Measurements from ENCODE around the gene LCLAT1. TPM values are rescaled to one million over a fixed set of nuclear protein-coding genes. Genes with fewer than 3 reads are reported as not detected.

The LCLAT1 gene
- total RNA-seq, 1 donor from 2014 or later: 27.7 TPM

DNA sequence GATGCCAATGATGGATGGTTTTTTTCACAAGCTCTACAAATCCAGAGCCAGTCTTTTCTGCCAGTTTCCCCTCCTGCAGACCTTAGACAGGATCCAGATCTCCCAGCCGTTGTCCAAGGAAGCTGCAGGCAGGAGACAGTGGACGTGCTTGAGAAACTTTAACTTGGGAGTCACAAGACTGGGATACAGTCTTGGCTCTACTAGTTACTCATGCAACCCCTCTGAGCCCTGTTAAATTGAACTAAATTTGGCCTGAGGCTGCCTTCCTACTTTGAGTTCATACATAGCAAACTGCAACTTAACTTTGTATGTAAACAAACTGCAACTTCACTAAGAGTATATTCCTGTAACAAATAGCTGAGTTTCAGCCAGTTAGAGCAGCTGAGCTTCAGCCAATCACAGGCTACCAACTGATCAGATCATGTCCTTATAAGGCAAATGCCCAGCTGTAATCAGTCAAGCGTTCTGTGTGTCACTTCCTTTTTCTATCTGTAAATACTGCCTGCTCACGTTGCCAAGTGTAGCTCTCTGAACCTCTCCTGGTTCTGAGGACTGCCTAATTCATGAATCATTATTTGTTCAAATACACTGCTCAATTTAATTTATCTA lies 219.3 kb downstream of the LCLAT1 start:
- Mint-ChIP-seq H3K27me3 (ENCODE audit: low read depth) (no peaks in the 10 kb centered on the region), H3K4me1 (no peaks in the 10 kb centered on the region), H3K9me3 (peaks cover 13% of the 10 kb centered on the region), H3K36me3 (ENCODE audit: low read depth) (peaks cover 7% of the 10 kb centered on the region), H3K4me3 (no peak overlapping the region), H3K27ac (ENCODE audit: unreplicated experiment) (no peak overlapping the region)
- TF ChIP-seq, protein P1, sequence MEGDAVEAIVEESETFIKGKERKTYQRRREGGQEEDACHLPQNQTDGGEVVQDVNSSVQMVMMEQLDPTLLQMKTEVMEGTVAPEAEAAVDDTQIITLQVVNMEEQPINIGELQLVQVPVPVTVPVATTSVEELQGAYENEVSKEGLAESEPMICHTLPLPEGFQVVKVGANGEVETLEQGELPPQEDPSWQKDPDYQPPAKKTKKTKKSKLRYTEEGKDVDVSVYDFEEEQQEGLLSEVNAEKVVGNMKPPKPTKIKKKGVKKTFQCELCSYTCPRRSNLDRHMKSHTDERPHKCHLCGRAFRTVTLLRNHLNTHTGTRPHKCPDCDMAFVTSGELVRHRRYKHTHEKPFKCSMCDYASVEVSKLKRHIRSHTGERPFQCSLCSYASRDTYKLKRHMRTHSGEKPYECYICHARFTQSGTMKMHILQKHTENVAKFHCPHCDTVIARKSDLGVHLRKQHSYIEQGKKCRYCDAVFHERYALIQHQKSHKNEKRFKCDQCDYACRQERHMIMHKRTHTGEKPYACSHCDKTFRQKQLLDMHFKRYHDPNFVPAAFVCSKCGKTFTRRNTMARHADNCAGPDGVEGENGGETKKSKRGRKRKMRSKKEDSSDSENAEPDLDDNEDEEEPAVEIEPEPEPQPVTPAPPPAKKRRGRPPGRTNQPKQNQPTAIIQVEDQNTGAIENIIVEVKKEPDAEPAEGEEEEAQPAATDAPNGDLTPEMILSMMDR (conservative IDR thresholded peaks at IDR 0.05): no peak
- DNase-seq (ENCODE audit: low read depth, low spot score): no peak

DNA sequence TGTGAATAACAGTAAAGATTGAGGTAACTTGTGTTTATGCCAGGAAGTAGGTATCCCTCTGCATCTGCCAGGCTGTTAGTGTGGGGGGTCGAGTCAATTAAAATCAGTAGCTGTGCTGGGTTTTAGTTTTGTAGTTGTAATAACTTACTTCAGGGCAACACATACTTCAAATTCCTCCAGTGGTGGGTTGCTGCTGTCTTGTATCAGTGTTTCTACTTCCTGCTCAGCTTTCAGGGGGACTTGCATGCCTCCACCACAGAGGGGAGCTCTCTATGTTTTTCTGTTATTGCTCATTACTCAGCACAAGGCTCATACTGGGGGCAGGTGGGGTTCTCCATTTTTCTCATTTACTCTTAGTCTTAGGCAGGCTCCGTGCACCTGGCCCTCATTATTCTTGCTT lies 223.4 kb downstream of the LCLAT1 start:
- Mint-ChIP-seq H3K4me1 (no peaks in the 10 kb centered on the region), H3K9me3 (peaks cover 19% of the 10 kb centered on the region), H3K36me3 (ENCODE audit: low read depth) (peaks cover 7% of the 10 kb centered on the region), H3K27me3 (ENCODE audit: low read depth) (no peaks in the 10 kb centered on the region), H3K27ac (ENCODE audit: unreplicated experiment) (no peak overlapping the region), H3K4me3 (no peak overlapping the region)
- TF ChIP-seq, protein P1 (conservative IDR thresholded peaks at IDR 0.05): no peak
- DNase-seq (ENCODE audit: low read depth, low spot score): no peak

DNA sequence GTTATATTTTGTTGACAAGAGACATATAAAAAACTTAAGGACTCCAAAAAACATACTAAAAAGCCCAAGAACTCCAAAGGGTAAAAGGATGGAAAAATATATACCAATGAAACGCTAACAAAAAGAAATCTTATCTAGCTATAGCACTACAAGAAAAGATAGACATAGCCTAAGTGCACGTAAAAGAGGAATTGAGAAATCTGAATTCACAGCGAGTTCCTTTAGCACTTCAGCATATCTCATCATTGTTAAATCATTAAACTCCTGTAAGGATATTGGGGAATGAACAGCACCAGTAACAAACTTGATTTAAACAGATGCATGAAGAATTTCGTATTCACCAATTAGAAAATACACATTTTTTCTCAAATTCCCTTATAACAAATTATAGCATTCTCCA lies 226.1 kb downstream of the LCLAT1 start:
- no peak for DNase-seq (ENCODE audit: low read depth, low spot score)
- Mint-ChIP-seq H3K36me3 (ENCODE audit: low read depth) (peaks cover 7% of the 10 kb centered on the region), H3K4me3 (no peak overlapping the region), H3K9me3 (peaks cover 16% of the 10 kb centered on the region), H3K27me3 (ENCODE audit: low read depth) (no peaks in the 10 kb centered on the region), H3K27ac (ENCODE audit: unreplicated experiment) (no peak overlapping the region), H3K4me1 (no peaks in the 10 kb centered on the region)
- TF ChIP-seq, protein P1 (conservative IDR thresholded peaks at IDR 0.05): no peak

DNA sequence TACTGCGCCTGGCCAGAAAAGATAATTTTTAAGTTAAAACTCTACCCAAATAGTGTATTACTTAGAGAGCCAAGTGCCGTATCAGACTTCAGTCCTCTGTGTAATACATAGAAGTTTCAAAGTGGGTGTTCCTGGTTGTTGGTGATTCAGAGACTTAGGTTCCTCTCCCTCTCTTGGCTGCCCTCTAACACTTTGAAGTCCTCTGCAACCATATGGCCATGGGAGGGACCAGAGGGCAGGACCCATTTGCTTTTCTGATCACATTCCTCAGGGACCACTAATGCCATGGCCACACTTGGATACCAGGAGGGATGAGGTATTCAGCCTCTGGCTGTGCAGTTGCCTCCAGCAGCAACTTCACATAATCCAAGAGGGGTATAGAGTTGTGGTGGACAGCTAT lies 228.7 kb downstream of the LCLAT1 start:
- H3K27ac Mint-ChIP-seq (ENCODE audit: unreplicated experiment): no peak overlapping the region
- H3K9me3 Mint-ChIP-seq: peaks cover 6% of the 10 kb centered on the region

DNA sequence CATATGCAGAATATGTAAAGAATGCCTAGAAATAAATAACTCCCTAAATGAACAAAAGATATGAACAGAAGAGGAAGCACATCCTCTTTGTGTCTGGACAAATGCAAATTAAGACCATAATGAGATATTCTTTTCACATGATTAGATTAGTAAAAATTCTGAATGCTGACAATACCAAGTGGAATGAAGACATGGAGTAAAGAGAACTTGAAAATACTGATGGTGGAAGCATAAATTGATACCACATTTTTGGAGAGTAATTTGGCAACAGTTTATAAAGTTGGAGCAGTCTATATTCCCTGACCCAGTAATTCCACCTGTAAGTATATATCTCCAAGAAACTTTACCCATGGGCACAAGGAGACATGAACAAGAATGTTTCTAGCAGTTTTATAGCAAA lies 230.2 kb downstream of the LCLAT1 start:
- H3K27ac Mint-ChIP-seq (ENCODE audit: unreplicated experiment): no peak overlapping the region
- DNase-seq (ENCODE audit: low read depth, low spot score): no peak
- H3K4me1 Mint-ChIP-seq: peaks cover 5% of the 10 kb centered on the region
- H3K4me3 Mint-ChIP-seq: no peak overlapping the region
- no peaks in the 10 kb centered on the region for H3K36me3 Mint-ChIP-seq (ENCODE audit: low read depth)
- TF ChIP-seq, protein P1 (conservative IDR thresholded peaks at IDR 0.05): no peak
- peaks cover 4% of the 10 kb centered on the region for H3K9me3 Mint-ChIP-seq
- H3K27me3 Mint-ChIP-seq (ENCODE audit: low read depth): no peaks in the 10 kb centered on the region

More for the DNA sequence above, 228.7 kb downstream of the LCLAT1 start:
- Mint-ChIP-seq H3K36me3 (ENCODE audit: low read depth) (no peaks in the 10 kb centered on the region), H3K27me3 (ENCODE audit: low read depth) (no peaks in the 10 kb centered on the region), H3K4me1 (peaks cover 5% of the 10 kb centered on the region), H3K4me3 (no peak overlapping the region)
- no peak for DNase-seq (ENCODE audit: low read depth, low spot score)
- TF ChIP-seq, protein P1 (conservative IDR thresholded peaks at IDR 0.05): no peak
